GM23248 (cell line): ENCODE measurements around the gene RGS18.

Experiments
- EZH2 ChIP-seq: fragments of 200-600 bp; sonication (generic); IDR thresholded peaks from 2 replicates; pipeline ENCODE4 v1.6.1; 2018; ENCODE audit warnings: antibody characterized with exemption, mild to moderate bottlenecking; ENCODE audit not compliant: insufficient read depth, poor library complexity, severe bottlenecking
- EZH2phosphoT487 ChIP-seq: fragments of 200-600 bp; sonication (generic); IDR thresholded peaks from 2 replicates; pipeline ENCODE4 v1.6.1; 2018; ENCODE audit warnings: antibody characterized with exemption, moderate library complexity, mild to moderate bottlenecking, low read depth; ENCODE audit not compliant: insufficient read depth

DNA sequence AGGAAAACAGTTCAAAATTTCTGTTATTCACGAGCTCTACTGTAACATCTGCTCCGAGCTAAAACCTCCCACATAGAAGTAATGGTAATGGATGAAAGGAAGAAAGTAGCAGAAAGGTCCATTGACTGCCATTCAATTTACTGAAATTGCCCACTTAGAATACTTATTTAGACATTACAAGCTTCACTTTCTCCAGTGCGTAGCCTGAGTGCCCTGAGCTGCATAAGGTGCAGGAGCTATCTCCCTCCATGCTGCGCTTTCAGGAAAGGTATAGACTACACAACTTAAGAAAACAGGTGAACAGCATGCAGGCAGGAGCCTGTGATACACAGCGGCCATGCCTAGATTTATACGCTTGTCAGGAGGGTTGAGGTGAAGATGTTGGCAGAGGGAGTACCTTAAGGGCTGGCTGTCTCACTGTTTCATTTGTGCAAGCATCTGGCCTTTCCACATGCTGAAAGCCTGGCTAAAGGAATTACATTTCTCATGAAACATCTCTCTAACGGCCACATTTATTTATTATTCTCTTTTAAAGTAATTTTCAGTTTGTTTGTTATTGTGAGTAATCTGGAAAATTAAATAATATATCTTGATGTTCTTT is 74.7 kb downstream of the RGS18 start:
- TF ChIP-seq EZH2phosphoT487 (no peak), EZH2 (no peak)
